GM12891 (cell line): Measurements from ENCODE around the gene ACCS.

Experiments
- POLR2A ChIP-seq: IDR thresholded peaks from 2 replicates; pipeline ENCODE4 v1.6.1; 2011; ENCODE audit warnings: low read depth, low read length, control low read depth
- TAF1 ChIP-seq: IDR thresholded peaks from 2 replicates; pipeline ENCODE4 v1.6.1; 2011; ENCODE audit warnings: low read depth, low read length, control low read depth

GRCh38 chr11:44094260-44094868 is 28.3 kb downstream of the ACCS start:
- TF ChIP-seq TAF1: no peak
- no peak for TF ChIP-seq POLR2A
